GM21515 (cell line): ENCODE data around the gene OR2B3.
"Not testable (repeated sequence)": the region's sequence is repeated elsewhere in the genome, so short reads cannot be mapped to it uniquely, and the experiment has no call there.

Source experiments
- ATAC-seq: cut with Tn5 transposase; IDR thresholded peaks from one replicate; pipeline ENCODE4 v1.9.1; 2021; ENCODE audit not compliant: unreplicated experiment

Gene OR2B3, protein sequence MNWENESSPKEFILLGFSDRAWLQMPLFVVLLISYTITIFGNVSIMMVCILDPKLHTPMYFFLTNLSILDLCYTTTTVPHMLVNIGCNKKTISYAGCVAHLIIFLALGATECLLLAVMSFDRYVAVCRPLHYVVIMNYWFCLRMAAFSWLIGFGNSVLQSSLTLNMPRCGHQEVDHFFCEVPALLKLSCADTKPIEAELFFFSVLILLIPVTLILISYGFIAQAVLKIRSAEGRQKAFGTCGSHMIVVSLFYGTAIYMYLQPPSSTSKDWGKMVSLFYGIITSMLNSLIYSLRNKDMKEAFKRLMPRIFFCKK

DNA sequence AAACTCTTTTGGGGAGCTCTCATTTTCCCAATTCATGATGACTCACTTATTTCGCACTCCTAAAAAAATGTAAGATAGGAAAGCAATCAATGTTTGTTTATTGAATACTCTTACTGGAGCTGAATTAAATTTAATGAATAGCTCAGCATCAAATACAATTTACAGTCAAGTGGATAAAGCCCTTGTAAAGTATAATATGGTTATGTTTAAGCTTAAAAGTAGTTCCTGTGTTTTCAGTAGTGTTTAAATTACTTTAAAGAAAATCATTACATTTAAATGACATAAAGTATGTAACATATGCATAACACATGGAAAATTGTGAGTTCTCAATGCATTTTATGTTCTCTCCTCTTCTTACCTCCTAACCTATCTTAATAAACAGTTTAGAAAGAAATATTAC is at the start of gene OR2B3:
Gene OR2B3 (minus strand): TSS at position 101 of the 400 bp plus-strand sequence. CDS start 65 bp downstream, at position 36.
- ATAC-seq, result no peak

DNA sequence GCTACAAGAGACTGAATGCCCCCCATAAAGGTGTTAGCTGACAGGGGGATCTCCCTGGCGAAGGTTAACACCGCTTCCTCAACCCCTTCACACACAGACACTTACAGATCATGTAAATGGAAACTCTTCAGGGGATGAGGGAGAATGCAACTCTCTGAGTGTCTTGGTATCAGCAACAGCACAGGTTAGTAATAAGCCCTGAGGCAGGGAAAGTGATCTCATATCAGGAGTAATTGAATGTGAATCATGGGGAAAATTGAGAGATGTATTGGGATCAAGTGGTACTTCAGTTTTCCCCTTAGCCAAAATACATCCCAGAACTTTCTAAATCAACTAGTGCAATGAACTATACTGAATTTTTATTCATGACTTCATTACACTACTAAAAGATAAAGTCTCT is 44.6 kb upstream of the OR2B3 start:
- no peak for ATAC-seq

DNA sequence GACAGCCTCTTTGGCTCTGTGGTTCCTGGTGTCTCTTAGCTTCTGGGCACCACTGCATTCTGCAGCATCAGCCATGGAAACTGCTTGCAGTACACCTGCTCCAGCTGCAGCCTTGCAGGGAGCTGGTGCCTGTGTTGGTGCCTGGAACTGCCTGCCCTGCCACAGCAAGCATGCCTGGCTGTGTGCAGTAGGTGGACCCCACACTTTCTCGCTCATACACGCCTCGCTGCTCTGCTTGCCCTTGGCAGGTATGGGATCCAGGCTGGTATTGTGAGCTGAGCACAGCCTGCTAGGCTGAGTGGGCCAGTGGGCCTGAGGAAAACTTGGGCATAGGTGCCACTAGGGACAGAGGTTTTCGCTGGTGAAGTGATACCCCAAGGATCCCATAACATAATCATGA is 43.5 kb upstream of the OR2B3 start:
- ATAC-seq, result no peak

GRCh38 chr6:29129326-29130012 is 42.4 kb upstream of the OR2B3 start:
- ATAC-seq, result no peak

GRCh38 chr6:29114964-29115363 is 27.9 kb upstream of the OR2B3 start:
- ATAC-seq, result not testable (repeated sequence)

DNA sequence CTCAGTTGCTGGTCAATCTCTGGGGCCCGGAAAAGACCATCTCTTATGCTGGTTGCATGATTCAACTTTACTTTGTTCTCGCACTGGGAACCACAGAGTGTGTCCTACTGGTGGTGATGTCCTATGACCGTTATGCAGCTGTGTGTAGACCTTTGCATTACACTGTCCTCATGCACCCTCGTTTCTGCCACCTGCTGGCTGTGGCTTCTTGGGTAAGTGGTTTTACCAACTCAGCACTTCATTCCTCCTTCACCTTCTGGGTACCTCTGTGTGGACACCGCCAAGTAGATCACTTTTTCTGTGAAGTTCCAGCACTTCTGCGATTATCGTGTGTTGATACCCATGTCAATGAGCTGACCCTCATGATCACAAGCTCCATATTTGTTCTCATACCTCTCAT is 25.0 kb upstream of the OR2B3 start:
- ATAC-seq, result no peak

- ATAC-seq, result no peak
Measured at GRCh38 chr6:29107758-29108157, 20.6 kb upstream of the OR2B3 start, which contains the start of gene OR2J3. OR2J3 (plus strand) TSS chr6:29108058; CDS start chr6:29111891, 3,833 bp downstream.

GRCh38 chr6:29099190-29099589 is 12.1 kb upstream of the OR2B3 start, which contains the start of gene OR2J1:
OR2J1 (plus strand) TSS chr6:29099490; CDS start chr6:29100943, 1,453 bp downstream.
- no peak for ATAC-seq

DNA sequence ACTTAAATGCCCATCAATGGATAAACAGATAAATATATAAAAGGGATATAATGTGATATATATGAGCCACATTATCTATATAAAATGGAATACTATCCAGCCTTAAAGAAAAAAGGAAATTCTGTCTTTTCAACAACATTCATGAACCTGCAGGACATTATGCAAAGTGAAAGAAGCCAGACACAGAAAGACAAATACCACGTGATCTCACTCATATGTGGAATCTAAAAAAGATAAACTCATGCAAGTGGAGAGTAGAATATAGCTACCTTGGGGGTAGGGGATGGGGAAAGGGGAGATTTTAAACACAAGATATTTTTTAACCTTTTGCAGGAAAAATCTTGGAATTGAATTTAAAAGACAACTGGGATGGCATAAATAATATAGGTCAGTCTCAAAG is 10.7 kb upstream of the OR2B3 start:
- no peak for ATAC-seq

GRCh38 chr6:29092957-29093356 is 5.8 kb upstream of the OR2B3 start:
- ATAC-seq, result no peak

- no peak for ATAC-seq
Measured at GRCh38 chr6:29082457-29082856, 4.7 kb downstream of the OR2B3 start.

DNA sequence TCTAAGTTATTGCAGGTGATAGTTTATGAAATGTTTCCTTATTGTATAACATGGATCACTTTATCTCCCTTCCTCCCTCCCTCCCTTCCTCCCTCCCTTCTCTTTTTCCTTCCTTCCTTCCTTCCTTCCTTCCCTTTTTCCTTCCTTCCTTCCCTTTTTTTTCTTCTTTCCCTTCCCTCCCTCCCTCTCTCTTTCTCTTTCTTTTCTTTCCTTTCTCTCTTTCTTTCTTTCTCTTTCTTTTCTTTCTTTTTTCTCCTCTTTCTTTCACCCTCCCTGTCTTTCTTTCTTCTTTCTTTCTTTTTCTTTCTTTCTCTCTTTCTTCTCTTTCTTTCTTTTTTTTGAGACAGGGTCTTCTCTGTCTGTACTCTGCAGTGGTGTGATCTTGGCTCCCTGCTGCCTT is 5.8 kb downstream of the OR2B3 start:
- ATAC-seq, result no peak

- ATAC-seq, result no peak
Measured at GRCh38 chr6:29079203-29079602, 7.9 kb downstream of the OR2B3 start.

DNA sequence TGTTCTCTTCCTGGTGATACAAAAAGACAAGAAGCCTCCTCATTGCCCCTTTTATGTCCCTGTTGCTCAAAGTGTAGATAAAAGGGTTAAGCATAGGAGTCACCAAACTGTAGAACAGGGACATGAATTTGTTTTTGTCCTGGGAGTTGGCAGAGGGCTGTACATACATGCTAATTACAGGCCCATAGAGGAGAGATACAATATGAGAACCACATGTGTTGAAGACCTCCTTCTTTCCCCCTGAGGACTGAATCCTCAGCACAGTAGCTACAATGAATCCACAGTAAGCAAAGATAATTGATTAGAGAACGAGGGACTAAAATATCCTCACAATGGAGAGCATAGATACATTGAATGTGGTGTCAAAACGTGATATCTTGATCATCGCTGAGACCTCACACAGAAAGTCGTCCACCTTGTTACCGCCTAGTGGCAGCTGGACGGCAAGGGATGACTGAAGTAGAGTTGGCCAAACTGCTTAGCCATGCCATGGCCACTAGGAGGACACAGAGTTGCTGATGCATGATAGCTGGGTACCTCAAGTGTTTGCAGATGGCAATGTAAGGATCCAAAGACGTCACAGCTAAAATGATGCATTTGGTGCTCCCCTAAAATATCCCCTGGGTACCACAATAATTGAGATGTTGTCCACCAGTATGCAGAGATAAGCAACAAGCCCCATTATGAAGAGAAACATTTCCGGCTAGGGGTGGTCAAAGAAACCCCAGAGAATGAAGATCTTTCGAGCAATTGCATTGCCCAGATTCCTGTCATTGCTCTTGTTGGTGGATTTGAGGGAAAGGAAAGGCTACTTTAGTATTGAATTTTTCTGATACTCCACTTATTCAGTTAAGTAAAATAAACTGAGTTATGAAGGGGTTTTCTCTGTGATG is 15.0 kb downstream of the OR2B3 start:
- ATAC-seq, result no peak

GRCh38 chr6:29051680-29052079 is 35.4 kb downstream of the OR2B3 start:
- no peak for ATAC-seq

GRCh38 chr6:29045075-29045474 is 42.0 kb downstream of the OR2B3 start, which contains the start of gene OR2W1:
OR2W1 (minus strand) TSS chr6:29045175; CDS start chr6:29045175, 0 bp downstream.
- no peak for ATAC-seq
